GM13977 (cell line): ENCODE results near the gene SLC16A1.

Experiments
- DNase-seq: peaks from one replicate; pipeline ENCODE4 v3.0.0; 2012; ENCODE audit warnings: low spot score
- in situ Hi-C: fragments of 300-500 bp; cut with MboI; formaldehyde crosslinking; loops from one replicate; pipeline ENCODE4 v1.12.0; 2022; ENCODE audit warnings: low sequenced_read_pairs, low pct_unique_long_range_greater_than_20kb, mixed read lengths, inconsistent platforms; ENCODE audit not compliant: unreplicated experiment
- TF ChIP-seq, protein P1 (sequence below): IDR thresholded peaks from 2 replicates; pipeline ENCODE4 v1.5.1; 2012; ENCODE audit warnings: mild to moderate bottlenecking, control low read depth; ENCODE audit not compliant: insufficient read depth; ENCODE audit errors: extremely low read depth, missing control alignments

SLC16A1 gene

DNA sequence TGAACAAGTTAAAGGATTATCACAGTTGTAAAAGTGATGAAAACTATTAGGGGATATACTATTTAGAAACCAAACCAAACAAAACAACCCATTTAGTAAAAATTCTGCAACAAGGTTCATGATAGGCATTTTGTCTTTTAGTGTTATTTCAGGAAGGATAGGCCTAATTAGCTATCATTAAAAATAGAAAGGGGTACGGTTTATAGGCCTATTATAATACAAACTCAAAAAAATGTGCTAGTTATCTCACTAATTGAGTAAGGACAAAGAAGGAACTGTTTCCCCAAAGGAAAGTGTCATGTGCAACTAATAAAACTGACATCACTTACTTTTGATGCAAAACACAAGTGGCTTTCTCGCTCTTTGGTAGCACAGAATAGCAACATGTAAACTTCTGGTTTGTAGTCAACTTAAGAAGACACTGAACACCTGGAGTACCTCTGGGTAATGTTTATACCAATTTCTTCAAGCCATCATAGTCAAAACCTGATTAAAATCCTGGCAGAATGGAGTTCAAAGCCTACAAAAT is 28.5 kb downstream of the SLC16A1 start:
- DNase-seq: no peak
- in situ Hi-C loops: no loop called here
- TF ChIP-seq, protein P1, sequence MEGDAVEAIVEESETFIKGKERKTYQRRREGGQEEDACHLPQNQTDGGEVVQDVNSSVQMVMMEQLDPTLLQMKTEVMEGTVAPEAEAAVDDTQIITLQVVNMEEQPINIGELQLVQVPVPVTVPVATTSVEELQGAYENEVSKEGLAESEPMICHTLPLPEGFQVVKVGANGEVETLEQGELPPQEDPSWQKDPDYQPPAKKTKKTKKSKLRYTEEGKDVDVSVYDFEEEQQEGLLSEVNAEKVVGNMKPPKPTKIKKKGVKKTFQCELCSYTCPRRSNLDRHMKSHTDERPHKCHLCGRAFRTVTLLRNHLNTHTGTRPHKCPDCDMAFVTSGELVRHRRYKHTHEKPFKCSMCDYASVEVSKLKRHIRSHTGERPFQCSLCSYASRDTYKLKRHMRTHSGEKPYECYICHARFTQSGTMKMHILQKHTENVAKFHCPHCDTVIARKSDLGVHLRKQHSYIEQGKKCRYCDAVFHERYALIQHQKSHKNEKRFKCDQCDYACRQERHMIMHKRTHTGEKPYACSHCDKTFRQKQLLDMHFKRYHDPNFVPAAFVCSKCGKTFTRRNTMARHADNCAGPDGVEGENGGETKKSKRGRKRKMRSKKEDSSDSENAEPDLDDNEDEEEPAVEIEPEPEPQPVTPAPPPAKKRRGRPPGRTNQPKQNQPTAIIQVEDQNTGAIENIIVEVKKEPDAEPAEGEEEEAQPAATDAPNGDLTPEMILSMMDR: no peak

DNA sequence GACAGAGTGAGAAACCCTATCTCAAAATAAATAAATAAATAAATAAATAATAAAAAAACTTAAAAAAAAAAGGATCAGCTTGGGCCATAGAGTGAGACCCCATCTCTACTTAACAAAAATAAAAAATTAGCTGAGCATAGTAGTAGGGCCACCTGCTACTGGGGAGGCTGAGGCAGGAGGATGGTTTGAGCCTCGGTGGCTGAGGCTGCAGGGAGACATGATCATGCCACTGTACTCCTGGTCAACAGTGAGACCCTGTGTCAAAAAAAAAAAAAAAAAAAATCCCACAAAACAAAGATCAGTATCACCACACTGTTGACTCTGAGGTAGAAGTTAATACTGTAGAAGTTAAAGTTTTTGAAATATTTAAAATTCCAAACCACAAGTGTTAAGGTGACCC is 29.1 kb downstream of the SLC16A1 start:
- in situ Hi-C loops: no loop called here
- TF ChIP-seq, protein P1: no peak
- no peak for DNase-seq

DNA sequence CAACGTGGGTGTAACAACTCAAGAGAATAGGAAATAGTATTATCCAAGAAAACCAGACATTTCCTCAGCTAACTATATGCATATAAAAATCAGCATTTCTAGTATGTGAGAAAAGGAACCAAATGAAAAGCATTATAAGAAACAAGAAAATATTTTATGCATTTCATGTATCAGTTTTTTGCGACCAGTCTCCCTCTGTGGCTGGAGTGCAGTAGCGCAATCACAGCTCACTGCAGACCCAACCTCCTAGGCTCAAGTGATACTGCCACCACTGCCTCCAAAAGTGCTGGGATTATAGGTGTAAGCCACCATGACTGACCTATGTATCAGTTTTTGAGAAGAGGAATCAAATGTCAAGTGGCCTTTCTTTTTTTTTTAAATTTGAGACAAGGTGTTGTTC is 31.0 kb downstream of the SLC16A1 start:
- DNase-seq: no peak
- TF ChIP-seq, protein P1: no peak
- in situ Hi-C loops: no loop called here

DNA sequence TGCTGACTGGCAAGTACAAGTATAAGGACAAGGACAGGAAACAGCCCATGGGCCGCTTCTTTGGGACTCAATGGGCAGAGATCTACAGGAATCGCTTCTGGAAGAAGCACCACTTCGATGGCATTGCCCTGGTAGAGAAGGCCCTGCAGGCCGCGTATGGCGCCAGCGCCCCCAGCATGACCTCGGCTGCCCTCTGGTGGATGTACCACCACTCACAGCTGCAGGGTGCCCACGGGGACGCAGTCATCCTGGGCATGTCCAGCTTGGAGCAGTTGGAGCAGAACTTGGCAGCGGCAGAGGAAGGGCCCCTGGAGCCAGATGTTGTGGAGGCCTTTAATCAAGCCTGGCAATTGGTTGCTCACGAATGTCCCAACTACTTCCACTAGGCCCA is 32.0 kb downstream of the SLC16A1 start:
- DNase-seq: no peak
- in situ Hi-C loops: no loop called here
- TF ChIP-seq, protein P1: no peak

DNA sequence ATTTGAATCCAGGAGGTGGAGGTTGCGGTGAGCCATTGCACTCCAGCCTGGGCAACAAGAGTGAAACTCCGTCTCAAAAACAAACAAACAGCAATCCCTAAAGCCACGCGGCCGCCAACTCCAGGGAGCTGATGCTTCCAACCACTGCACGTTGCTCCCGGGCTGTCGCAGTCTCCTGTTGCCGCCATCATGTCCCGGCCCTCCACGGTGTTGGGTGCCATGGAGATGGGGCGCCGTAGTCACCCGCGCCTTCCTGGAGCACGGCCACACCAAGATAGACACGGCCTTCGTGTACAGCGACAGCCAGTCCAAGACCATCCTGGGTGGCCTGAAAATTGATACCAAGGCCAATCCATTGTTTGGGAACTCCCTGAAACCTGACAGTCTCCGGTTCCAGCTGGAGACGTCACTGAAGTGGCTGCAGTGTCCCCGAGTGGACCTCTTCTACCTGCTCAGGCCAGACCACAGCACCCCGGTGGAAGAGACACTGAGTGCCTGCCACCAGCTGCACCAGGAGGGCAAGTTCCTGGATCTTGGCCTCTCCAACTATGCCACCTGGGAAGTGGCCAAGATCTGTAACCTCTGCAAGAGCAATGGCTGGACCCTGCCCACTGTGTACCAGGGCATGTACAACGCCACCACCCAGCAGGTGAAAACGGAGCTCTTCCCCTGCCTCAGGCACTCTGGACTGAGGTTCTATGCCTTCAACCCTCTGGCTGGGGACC is 32.6 kb downstream of the SLC16A1 start:
- DNase-seq: no peak
- TF ChIP-seq, protein P1: no peak
- in situ Hi-C loops: no loop called here

DNA sequence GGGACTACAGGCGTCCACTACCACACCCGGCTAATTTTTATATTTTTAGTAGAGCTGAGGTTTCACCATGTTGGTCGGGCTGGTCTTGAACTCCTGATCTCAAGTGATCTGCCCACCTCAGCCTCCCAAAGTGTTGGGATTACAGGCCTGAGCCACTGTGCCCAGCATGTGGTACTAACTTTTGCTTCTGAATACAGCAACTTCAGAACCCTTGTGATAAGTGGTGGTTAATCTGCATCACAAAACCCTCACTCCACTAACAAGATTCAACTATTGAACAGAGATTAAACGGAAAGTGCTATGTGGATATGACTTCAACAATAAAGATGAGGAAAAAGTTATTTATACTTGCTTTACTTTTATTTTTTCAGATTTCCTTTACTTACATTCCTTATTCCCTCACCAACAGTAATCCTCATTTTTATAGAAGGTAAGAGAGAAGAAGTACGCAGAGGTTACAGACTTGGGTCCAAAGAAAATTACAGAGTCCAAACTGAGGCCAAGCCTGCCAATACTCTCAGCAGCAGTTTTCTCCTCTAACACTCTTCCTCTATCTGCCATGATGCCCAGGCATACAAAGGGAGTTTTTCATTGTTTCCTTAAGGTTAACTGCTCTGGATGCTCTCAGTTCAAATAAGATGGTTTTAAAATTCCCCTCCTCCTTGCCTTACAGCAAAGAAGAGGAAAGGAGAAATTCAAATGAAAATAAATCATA is 44.3 kb downstream of the SLC16A1 start:
- TF ChIP-seq, protein P1: no peak
- no peak for DNase-seq
- in situ Hi-C loops: no loop called here
